Suprapubic skin (tissue), 3 donors: ENCODE measurements around the gene RAB22A.

Source experiments
- POLR2A ChIP-seq, 2 donors: fragments of 450-650 bp; IDR thresholded peaks; one replicate each; pipeline ENCODE4 v1.6.1; 2017; ENCODE audit warnings: antibody characterized with exemption in 2 of 2, mild to moderate bottlenecking in 2 of 2, moderate library complexity in 2 of 2
- TF ChIP-seq, protein P1 (sequence below), 2 donors: fragments of 200-600 bp in 1 of 2; fragments of 450-650 bp in 1 of 2; sonication (generic) in 1 of 2; IDR thresholded peaks; one replicate each; pipeline ENCODE4 v1.5.1; 2016 to 2019; ENCODE audit warnings: antibody characterized with exemption in 2 of 2, mild to moderate bottlenecking in 1 of 2, moderate library complexity in 1 of 2

DNA sequence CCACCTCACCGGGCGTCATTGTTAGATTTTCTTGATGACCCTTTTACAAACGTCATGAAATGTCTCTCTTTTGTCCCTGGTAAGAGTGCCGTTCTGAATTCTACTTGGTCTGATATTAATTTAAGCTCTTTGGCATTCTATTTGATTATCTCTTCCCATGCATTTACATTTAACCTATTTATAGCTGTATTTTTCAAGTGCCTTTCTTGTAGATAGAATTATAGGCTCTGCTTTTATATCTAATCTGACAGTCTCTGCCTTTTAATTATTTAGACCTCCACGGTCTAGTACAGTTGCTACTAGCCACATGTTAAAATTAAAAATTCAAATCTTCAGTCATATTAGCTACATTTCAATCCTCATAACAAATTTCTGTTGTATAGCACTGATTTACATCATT is 12.6 kb downstream of the RAB22A start:
- TF ChIP-seq POLR2A (IDR thresholded peaks at IDR 0.05) = no peak
- TF ChIP-seq, protein P1, sequence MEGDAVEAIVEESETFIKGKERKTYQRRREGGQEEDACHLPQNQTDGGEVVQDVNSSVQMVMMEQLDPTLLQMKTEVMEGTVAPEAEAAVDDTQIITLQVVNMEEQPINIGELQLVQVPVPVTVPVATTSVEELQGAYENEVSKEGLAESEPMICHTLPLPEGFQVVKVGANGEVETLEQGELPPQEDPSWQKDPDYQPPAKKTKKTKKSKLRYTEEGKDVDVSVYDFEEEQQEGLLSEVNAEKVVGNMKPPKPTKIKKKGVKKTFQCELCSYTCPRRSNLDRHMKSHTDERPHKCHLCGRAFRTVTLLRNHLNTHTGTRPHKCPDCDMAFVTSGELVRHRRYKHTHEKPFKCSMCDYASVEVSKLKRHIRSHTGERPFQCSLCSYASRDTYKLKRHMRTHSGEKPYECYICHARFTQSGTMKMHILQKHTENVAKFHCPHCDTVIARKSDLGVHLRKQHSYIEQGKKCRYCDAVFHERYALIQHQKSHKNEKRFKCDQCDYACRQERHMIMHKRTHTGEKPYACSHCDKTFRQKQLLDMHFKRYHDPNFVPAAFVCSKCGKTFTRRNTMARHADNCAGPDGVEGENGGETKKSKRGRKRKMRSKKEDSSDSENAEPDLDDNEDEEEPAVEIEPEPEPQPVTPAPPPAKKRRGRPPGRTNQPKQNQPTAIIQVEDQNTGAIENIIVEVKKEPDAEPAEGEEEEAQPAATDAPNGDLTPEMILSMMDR (IDR thresholded peaks at IDR 0.05) = no peak
